NCI-H526 treated with DMSO at 0.1 percent for 48 hours (cell line): ENCODE results near the gene EIF4E1B.
"Not testable (repeated sequence)": the region's sequence is repeated elsewhere in the genome, so short reads cannot be mapped to it uniquely, and the experiment has no call there.

Source experiments
- DNase-seq: peaks from one replicate; lab custom pipeline; 2025; lab: John Stamatoyannopoulos, UW

Gene EIF4E1B

GRCh38 chr5:176629853-176630680 lies at the start of gene EIF4E1B, which contains the start of gene SNCB:
TSS of gene EIF4E1B (plus strand) at chr5:176630675. CDS start at chr5:176642788, 12,113 bp downstream.
TSS of gene SNCB (minus strand) at chr5:176630534. CDS start at chr5:176629654, 880 bp downstream.
- no peak for DNase-seq

GRCh38 chr5:176581361-176581760 lies 49.1 kb upstream of the EIF4E1B start:
- DNase-seq: no peak

- no peak for DNase-seq
Measured at GRCh38 chr5:176583076-176583475, 47.4 kb upstream of the EIF4E1B start.

GRCh38 chr5:176587398-176587797 lies 43.1 kb upstream of the EIF4E1B start:
- DNase-seq: no peak

GRCh38 chr5:176588297-176588696 lies 42.2 kb upstream of the EIF4E1B start:
- DNase-seq: no peak

GRCh38 chr5:176589039-176589769 lies 41.3 kb upstream of the EIF4E1B start:
- no peak for DNase-seq

- no peak for DNase-seq
Measured at GRCh38 chr5:176590035-176590717, 40.3 kb upstream of the EIF4E1B start.

GRCh38 chr5:176591667-176592066 lies 38.8 kb upstream of the EIF4E1B start:
- DNase-seq: not testable (repeated sequence)

- DNase-seq: no peak
Measured at GRCh38 chr5:176592573-176592972, 37.9 kb upstream of the EIF4E1B start.

- no peak for DNase-seq
Measured at GRCh38 chr5:176593273-176593869, 37.1 kb upstream of the EIF4E1B start.

GRCh38 chr5:176594554-176594953 lies 35.9 kb upstream of the EIF4E1B start:
- no peak for DNase-seq

- DNase-seq: no peak
Measured at GRCh38 chr5:176595386-176595943, 35.0 kb upstream of the EIF4E1B start.

GRCh38 chr5:176596069-176596644 lies 34.3 kb upstream of the EIF4E1B start:
- DNase-seq: no peak

GRCh38 chr5:176596689-176597416 lies 33.6 kb upstream of the EIF4E1B start:
- DNase-seq: no peak

- DNase-seq: no peak
Measured at GRCh38 chr5:176597417-176598389, 32.8 kb upstream of the EIF4E1B start.

- not testable (repeated sequence) for DNase-seq
Measured at GRCh38 chr5:176599749-176600430, 30.6 kb upstream of the EIF4E1B start.

- DNase-seq: no peak
Measured at GRCh38 chr5:176601901-176602482, 28.5 kb upstream of the EIF4E1B start.

- no peak for DNase-seq
Measured at GRCh38 chr5:176603091-176603490, 27.4 kb upstream of the EIF4E1B start.
